Measurements from ENCODE around the gene BLOC1S1.

BLOC1S1 gene

GRCh38 chr12:55704824-55705718 is 10.8 kb upstream of the BLOC1S1 start:
- no peak for DNase-seq
- Histone ChIP-seq H3K27ac (no peak overlapping the region), H3K9me3 (ENCODE audit: severe bottlenecking) (no peaks in the 10 kb centered on the region), H3K36me3 (no peaks in the 10 kb centered on the region), H3K27me3 (ENCODE audit: insufficient read depth, low read depth, severe bottlenecking) (no peaks in the 10 kb centered on the region), H3K4me3 (ENCODE audit: low read depth, low read length) (no peak overlapping the region)
- TF ChIP-seq CTCF (IDR thresholded peaks at IDR 0.05; ENCODE audit: low read depth, low read length): no peak

GRCh38 chr12:55705782-55706402 is 10.0 kb upstream of the BLOC1S1 start:
- no peak overlapping the region for H3K27ac ChIP-seq
- peak; percentile 50 for DNase-seq
- no peaks in the 10 kb centered on the region for H3K36me3 ChIP-seq
- no peaks in the 10 kb centered on the region for H3K9me3 ChIP-seq (ENCODE audit: severe bottlenecking)
- peak; percentile 65 for TF ChIP-seq CTCF (IDR thresholded peaks at IDR 0.05; ENCODE audit: low read depth, low read length)
- no peak overlapping the region for H3K4me3 ChIP-seq (ENCODE audit: low read depth, low read length)
- no peaks in the 10 kb centered on the region for H3K27me3 ChIP-seq (ENCODE audit: insufficient read depth, low read depth, severe bottlenecking)

GRCh38 chr12:55706568-55707218 is 9.2 kb upstream of the BLOC1S1 start:
- Histone ChIP-seq H3K27me3 (ENCODE audit: insufficient read depth, low read depth, severe bottlenecking) (no peaks in the 10 kb centered on the region), H3K9me3 (ENCODE audit: severe bottlenecking) (no peaks in the 10 kb centered on the region), H3K36me3 (no peaks in the 10 kb centered on the region), H3K27ac (no peak overlapping the region), H3K4me3 (ENCODE audit: low read depth, low read length) (peak overlapping the region; percentile 72)
- TF ChIP-seq CTCF (IDR thresholded peaks at IDR 0.05; ENCODE audit: low read depth, low read length): no peak
- DNase-seq: no peak

- H3K27ac ChIP-seq: peak overlapping the region; percentile 47; the same call in 1 of the 2 replicates
- no peak for DNase-seq
- no peaks in the 10 kb centered on the region for H3K36me3 ChIP-seq
- no peak for TF ChIP-seq CTCF (IDR thresholded peaks at IDR 0.05; ENCODE audit: low read depth, low read length)
- no peaks in the 10 kb centered on the region for H3K9me3 ChIP-seq (ENCODE audit: severe bottlenecking)
- H3K27me3 ChIP-seq (ENCODE audit: insufficient read depth, low read depth, severe bottlenecking): no peaks in the 10 kb centered on the region
- H3K4me3 ChIP-seq (ENCODE audit: low read depth, low read length): peak overlapping the region; percentile 72
Observed at GRCh38 chr12:55707219-55707671, 8.6 kb upstream of the BLOC1S1 start.

- DNase-seq: peak; percentile 89
- no peak for TF ChIP-seq CTCF (IDR thresholded peaks at IDR 0.05; ENCODE audit: low read depth, low read length)
- no peaks in the 10 kb centered on the region for H3K36me3 ChIP-seq
- H3K4me3 ChIP-seq (ENCODE audit: low read depth, low read length): peak within 1 kb of the TSS; percentile 72
- peak within 1 kb of the TSS; percentile 47; the same call in 1 of the 2 replicates for H3K27ac ChIP-seq
- H3K9me3 ChIP-seq (ENCODE audit: severe bottlenecking): no peaks in the 10 kb centered on the region
- no peaks in the 10 kb centered on the region for H3K27me3 ChIP-seq (ENCODE audit: insufficient read depth, low read depth, severe bottlenecking)
Observed at GRCh38 chr12:55707841-55708694, 7.8 kb upstream of the BLOC1S1 start, which contains the start of gene ITGA7. Gene ITGA7 (minus strand): TSS chr12:55707904. CDS start chr12:55707682, 222 bp downstream.

All from WERI-Rb-1 (cell line).